DOHH2 (cell line): ENCODE measurements around the gene NEK5.

Source experiments
- EZH2phosphoT487 ChIP-seq: fragments of 200-600 bp; sonication (generic); IDR thresholded peaks from 2 replicates; pipeline ENCODE4 v1.6.1; 2017; ENCODE audit warnings: borderline replicate concordance, mild to moderate bottlenecking, antibody characterized with exemption, low read length, moderate library complexity, mixed read lengths
- TF ChIP-seq, protein P1 (sequence below): fragments of 200-600 bp; sonication (generic); IDR thresholded peaks from one replicate; pipeline ENCODE4 v1.5.1; 2014; ENCODE audit warnings: antibody characterized with exemption, mild to moderate bottlenecking, low read depth, low read length; ENCODE audit not compliant: poor library complexity, severe bottlenecking

DNA sequence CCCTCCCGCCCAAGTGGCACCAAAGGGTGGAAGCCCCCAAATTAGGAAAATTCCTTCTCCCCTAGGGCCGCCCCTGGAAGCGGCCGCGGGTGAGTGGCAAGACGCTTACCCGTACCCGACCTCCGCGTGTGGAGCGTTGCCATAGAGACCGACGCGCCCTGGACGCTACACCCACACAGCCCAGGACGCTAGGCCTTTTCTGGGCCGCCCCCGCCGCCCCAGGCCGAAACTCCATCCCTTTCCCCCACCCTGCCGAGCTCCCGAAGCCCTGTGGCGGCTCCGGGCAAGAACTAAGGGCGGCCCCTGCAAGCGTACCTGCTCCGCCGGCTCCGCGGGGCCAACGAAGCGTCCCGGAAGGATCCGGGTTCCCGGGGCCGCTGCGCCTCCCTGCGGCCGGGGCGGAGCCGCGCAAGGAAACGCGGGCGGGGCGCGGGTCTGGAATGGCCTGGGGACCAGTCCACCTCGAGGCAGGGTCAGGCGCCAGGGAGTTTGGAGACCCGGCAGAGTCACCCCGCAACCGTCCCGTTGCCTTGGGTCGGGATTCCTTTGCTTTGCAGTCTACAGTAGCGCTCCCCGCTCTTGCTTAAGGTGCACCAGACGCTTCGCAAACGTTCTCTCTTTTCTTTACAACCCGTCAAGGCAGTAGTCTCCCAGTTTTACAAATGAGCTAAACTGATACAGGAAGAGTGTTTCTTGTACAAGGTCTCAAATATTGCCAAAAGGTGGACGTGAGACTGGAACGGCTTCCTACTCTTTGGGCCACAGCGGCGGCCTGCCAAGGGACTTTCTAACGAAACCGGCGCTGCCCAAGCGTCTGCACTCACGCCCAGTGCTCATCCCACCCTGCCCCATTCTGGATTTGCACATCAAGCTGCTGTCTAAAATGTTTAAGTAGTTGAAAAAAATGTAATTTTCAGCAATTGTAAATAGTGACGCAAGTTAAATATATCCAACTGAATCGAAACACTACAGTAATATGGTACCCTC lies at the start of gene NEK5:
- TF ChIP-seq, protein P1, sequence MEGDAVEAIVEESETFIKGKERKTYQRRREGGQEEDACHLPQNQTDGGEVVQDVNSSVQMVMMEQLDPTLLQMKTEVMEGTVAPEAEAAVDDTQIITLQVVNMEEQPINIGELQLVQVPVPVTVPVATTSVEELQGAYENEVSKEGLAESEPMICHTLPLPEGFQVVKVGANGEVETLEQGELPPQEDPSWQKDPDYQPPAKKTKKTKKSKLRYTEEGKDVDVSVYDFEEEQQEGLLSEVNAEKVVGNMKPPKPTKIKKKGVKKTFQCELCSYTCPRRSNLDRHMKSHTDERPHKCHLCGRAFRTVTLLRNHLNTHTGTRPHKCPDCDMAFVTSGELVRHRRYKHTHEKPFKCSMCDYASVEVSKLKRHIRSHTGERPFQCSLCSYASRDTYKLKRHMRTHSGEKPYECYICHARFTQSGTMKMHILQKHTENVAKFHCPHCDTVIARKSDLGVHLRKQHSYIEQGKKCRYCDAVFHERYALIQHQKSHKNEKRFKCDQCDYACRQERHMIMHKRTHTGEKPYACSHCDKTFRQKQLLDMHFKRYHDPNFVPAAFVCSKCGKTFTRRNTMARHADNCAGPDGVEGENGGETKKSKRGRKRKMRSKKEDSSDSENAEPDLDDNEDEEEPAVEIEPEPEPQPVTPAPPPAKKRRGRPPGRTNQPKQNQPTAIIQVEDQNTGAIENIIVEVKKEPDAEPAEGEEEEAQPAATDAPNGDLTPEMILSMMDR: peak; percentile 81
- TF ChIP-seq EZH2phosphoT487: no peak
